H9 (cell line): ENCODE measurements around the gene CCNJL. TPM values are rescaled to one million over a fixed set of nuclear protein-coding genes. Genes with fewer than 3 reads are reported as not detected.

Experiments used
- DNase-seq: peaks from one replicate; pipeline ENCODE4 v3.0.0-alpha.2; 2017
- H2AFZ ChIP-seq: one replicate; pipeline ENCODE4 v1.6.1; 2013; ENCODE audit warnings: mild to moderate bottlenecking, low read length, control low read depth, moderate library complexity
- H2AK5ac ChIP-seq: 2 replicates; pipeline ENCODE4 v1.6.1; 2013; ENCODE audit warnings: low read length, control low read depth, mixed read lengths; ENCODE audit not compliant: insufficient read length
- H2BK120ac ChIP-seq: one replicate; pipeline ENCODE4 v1.6.1; 2013; ENCODE audit warnings: low read depth, mild to moderate bottlenecking, low read length, control low read depth, inconsistent platforms; ENCODE audit not compliant: poor library complexity, severe bottlenecking
- H2BK12ac ChIP-seq: 2 replicates; pipeline ENCODE4 v1.6.1; 2013; ENCODE audit warnings: low read length, control low read depth, mixed read lengths, low read depth; ENCODE audit not compliant: insufficient read length
- H2BK15ac ChIP-seq: 2 replicates; pipeline ENCODE4 v1.6.1; 2013; ENCODE audit warnings: low read depth, low read length, control low read depth
- H2BK20ac ChIP-seq: one replicate; pipeline ENCODE4 v1.6.1; 2013; ENCODE audit warnings: low read depth, mild to moderate bottlenecking, low read length, control low read depth, inconsistent platforms; ENCODE audit not compliant: poor library complexity, severe bottlenecking
- H2BK5ac ChIP-seq: 2 replicates; pipeline ENCODE4 v1.6.1; 2013; ENCODE audit warnings: low read length, control low read depth, mixed read lengths; ENCODE audit not compliant: insufficient read length
- H3K14ac ChIP-seq: 2 replicates; pipeline ENCODE4 v1.6.1; 2013; ENCODE audit warnings: low read length, control low read depth; ENCODE audit not compliant: insufficient read depth
- H3K18ac ChIP-seq: 2 replicates; pipeline ENCODE4 v1.6.1; 2013; ENCODE audit warnings: low read depth, mild to moderate bottlenecking, mixed read lengths, low read length, control low read depth; ENCODE audit not compliant: insufficient read length
- H3K23ac ChIP-seq: 2 replicates; pipeline ENCODE4 v1.6.1; 2013; ENCODE audit warnings: low read length, control low read depth, mixed read lengths, low read depth; ENCODE audit not compliant: insufficient read length
- H3K23me2 ChIP-seq: 2 replicates; pipeline ENCODE4 v1.6.1; 2013; ENCODE audit warnings: low read depth, mild to moderate bottlenecking, mixed read lengths, low read length, control low read depth; ENCODE audit not compliant: insufficient read length, poor library complexity, severe bottlenecking
- H3K27ac ChIP-seq: 2 replicates; pipeline ENCODE4 v1.5.1; 2013; ENCODE audit warnings: low read length, control low read depth, mixed read lengths, low read depth; ENCODE audit not compliant: insufficient read length
- H3K27me3 ChIP-seq: 2 replicates; pipeline ENCODE4 v1.6.1; 2013; ENCODE audit warnings: low read length, control low read depth, inconsistent platforms; ENCODE audit not compliant: insufficient read depth
- H3K4ac ChIP-seq: 2 replicates; pipeline ENCODE4 v1.6.1; 2013; ENCODE audit warnings: low read depth, mild to moderate bottlenecking, control low read depth, inconsistent platforms, low read length, moderate library complexity
- H3K4me1 ChIP-seq: 2 replicates; pipeline ENCODE4 v1.6.1; 2013; ENCODE audit warnings: low read length, control low read depth, inconsistent platforms; ENCODE audit not compliant: insufficient read depth
- H3K4me2 ChIP-seq: 2 replicates; pipeline ENCODE4 v1.6.1; 2013; ENCODE audit warnings: low read length, control low read depth, mixed read lengths; ENCODE audit not compliant: insufficient read length, insufficient read depth
- H3K56ac ChIP-seq: 2 replicates; pipeline ENCODE4 v1.6.1; 2013; ENCODE audit warnings: low read depth, mild to moderate bottlenecking, mixed read lengths, low read length, control low read depth; ENCODE audit not compliant: insufficient read length
- H3K79me1 ChIP-seq: 2 replicates; pipeline ENCODE4 v1.6.1; 2013; ENCODE audit warnings: low read depth, mild to moderate bottlenecking, moderate library complexity, low read length, control low read depth, inconsistent platforms; ENCODE audit not compliant: insufficient read depth, poor library complexity, severe bottlenecking
- H3K79me2 ChIP-seq: 2 replicates; pipeline ENCODE4 v1.6.1; 2013; ENCODE audit warnings: low read length, control low read depth, inconsistent platforms; ENCODE audit not compliant: insufficient read depth
- H3K9ac ChIP-seq: 2 replicates; pipeline ENCODE4 v1.6.1; 2013; ENCODE audit warnings: low read length, control low read depth, mixed read lengths; ENCODE audit not compliant: insufficient read length; ENCODE audit errors: extremely low read depth
- H3K9me3 ChIP-seq: one replicate; pipeline ENCODE4 v1.6.1; 2013; ENCODE audit warnings: low read depth, low read length, inconsistent platforms; ENCODE audit not compliant: control insufficient read depth
- H3T11ph ChIP-seq: one replicate; pipeline ENCODE4 v1.6.1; 2013; ENCODE audit warnings: mild to moderate bottlenecking, low read length, control low read depth, inconsistent platforms
- H4K20me1 ChIP-seq: one replicate; pipeline ENCODE4 v1.6.1; 2013; ENCODE audit not compliant: control insufficient read depth, insufficient read length, insufficient read depth
- H4K5ac ChIP-seq: 2 replicates; pipeline ENCODE4 v1.6.1; 2013; ENCODE audit warnings: low read depth, mild to moderate bottlenecking, mixed read lengths, low read length, control low read depth; ENCODE audit not compliant: insufficient read length
- H4K8ac ChIP-seq: replicated peaks from 2 replicates; pipeline ENCODE4 v1.6.1; 2013; ENCODE audit warnings: low read length, control low read depth, mixed read lengths, low read depth; ENCODE audit not compliant: insufficient read length
- H4K91ac ChIP-seq: 2 replicates; pipeline ENCODE4 v1.6.1; 2013; ENCODE audit warnings: low read depth, mild to moderate bottlenecking, moderate library complexity, mixed read lengths, low read length, control low read depth; ENCODE audit not compliant: insufficient read length
- H3K27ac Mint-ChIP-seq, 3 experiments: 2 replicates in 2 of 3; 3 replicates in 1 of 3; pipeline ENCODE4 v1.8.0; 2020 to 2021; ENCODE audit warnings: mixed read lengths in 3 of 3, mild to moderate bottlenecking in 1 of 3, moderate library complexity in 1 of 3
- H3K27me3 Mint-ChIP-seq: 2 replicates; pipeline ENCODE4 v1.8.0; 2021; ENCODE audit warnings: low read depth, mild to moderate bottlenecking, moderate library complexity, mixed read lengths
- H3K36me3 Mint-ChIP-seq, 3 experiments: 2 replicates in 2 of 3; 3 replicates in 1 of 3; pipeline ENCODE4 v1.8.0; 2020 to 2021; ENCODE audit warnings: low read depth in 3 of 3, mixed read lengths in 3 of 3; ENCODE audit not compliant: insufficient read depth in 1 of 3
- H3K4me1 Mint-ChIP-seq, 2 experiments: 2 replicates each; pipeline ENCODE4 v1.8.0; 2020; ENCODE audit warnings: mixed read lengths in 2 of 2
- H3K4me3 Mint-ChIP-seq, 2 experiments: 2 replicates in 1 of 2; 3 replicates in 1 of 2; pipeline ENCODE4 v1.8.0; 2020 to 2021; ENCODE audit warnings: mild to moderate bottlenecking in 2 of 2, mixed read lengths in 2 of 2, moderate library complexity in 1 of 2
- H3K9me3 Mint-ChIP-seq, 2 experiments: 2 replicates in 1 of 2; 3 replicates in 1 of 2; pipeline ENCODE4 v1.8.0; 2020; ENCODE audit warnings: mild to moderate bottlenecking in 2 of 2, mixed read lengths in 2 of 2, moderate library complexity in 1 of 2
- CTCF ChIP-seq: fragments of 200-600 bp; sonication (generic); conservative IDR thresholded peaks from 3 replicates; pipeline ENCODE4 v1.8.0; 2021; ENCODE audit warnings: antibody characterized with exemption, mild to moderate bottlenecking
- WGBS: extraction: QIAGEN DNeasy Blood & Tissue Kit; methylation state at CpG from one replicate; pipeline ENCODE4 v1.1.7; 2013; ENCODE audit warnings: missing lambda C conversion rate, low lambda C conversion rate, mixed read lengths; ENCODE audit not compliant: insufficient read length; ENCODE audit errors: extremely low coverage; 5-methylcytosine and 5-hydroxymethylcytosine counted together
- total RNA-seq: library from RNA; stranded (reverse); gene quantifications from 2 replicates; pipeline ENCODE4 v1.2.1, GENCODE V29; 2021

The CCNJL gene
- total RNA-seq, 1 experiment from 2014 or later, result 26.9 TPM

GRCh38 chr5:160310552-160311295 is 1.6 kb downstream of the CCNJL start:
- Histone ChIP-seq H3K27ac (no peak overlapping the region), H3K4me2 (peak overlapping the region; percentile 84), H3K9ac (no peak overlapping the region), H2BK15ac (no peak overlapping the region), H3K18ac (no peak overlapping the region), H3K56ac (no peak overlapping the region), H4K8ac (no peak overlapping the region), H2AK5ac (no peak overlapping the region), H2BK12ac (no peak overlapping the region), H3K9me3 (no peaks in the 10 kb centered on the region), H3K79me1 (no peaks in the 10 kb centered on the region), H3T11ph (no peak overlapping the region), H2BK5ac (no peak overlapping the region), H2BK20ac (no peak overlapping the region), H2AFZ (no peak overlapping the region), H3K23ac (no peak overlapping the region), H3K4ac (no peak overlapping the region), H3K14ac (no peak overlapping the region), H4K5ac (no peak overlapping the region), H2BK120ac (no peak overlapping the region), H4K20me1 (peaks cover 2% of the 10 kb centered on the region), H3K27me3 (no peaks in the 10 kb centered on the region), H3K4me1 (peaks cover 7% of the 10 kb centered on the region; the same call in 1 of the 2 replicates), H3K79me2 (peaks cover 9% of the 10 kb centered on the region; the same call in 1 of the 2 replicates), H4K91ac (no peak overlapping the region), H3K23me2 (peaks cover 12% of the 10 kb centered on the region)
- H3K27me3 Mint-ChIP-seq, result no peaks in the 10 kb centered on the region; the same call in 1 of the 2 replicates
- H3K4me3 Mint-ChIP-seq, result peak overlapping the region; percentile 89 to 94
- peaks cover 38 to 45% of the 10 kb centered on the region in 2 experiments for H3K4me1 Mint-ChIP-seq
- no peaks in the 10 kb centered on the region; a peak in 3 of 5 replicates for H3K9me3 Mint-ChIP-seq
- no peak for TF ChIP-seq CTCF
- peaks cover 33 to 37% (median 35%) of the 10 kb centered on the region in 3 experiments; a peak in 6 of 7 replicates for H3K36me3 Mint-ChIP-seq
- H3K27ac Mint-ChIP-seq, result peak overlapping the region; percentile 19 to 83 (median 68); a peak in 2 of 7 replicates
- WGBS, result no CpG with 5 or more reads among the region's 4 CpGs
- DNase-seq, result peak; percentile 46
